Right forelimb (tissue), 1 donor: ENCODE data around the gene CHKA.

Experiments used
- DNase-seq: peaks from one replicate; pipeline ENCODE4 v3.0.0-alpha.2; 2018

Gene CHKA

GRCh38 chr11:68067991-68068390 is 53.2 kb downstream of the CHKA start:
- DNase-seq: no peak

GRCh38 chr11:68066742-68067141 is 54.4 kb downstream of the CHKA start:
- no peak for DNase-seq

GRCh38 chr11:68065841-68066240 is 55.3 kb downstream of the CHKA start:
- no peak for DNase-seq

GRCh38 chr11:68064926-68065325 is 56.3 kb downstream of the CHKA start:
- no peak for DNase-seq

GRCh38 chr11:68061508-68061907 is 59.7 kb downstream of the CHKA start:
- no peak for DNase-seq

- no peak for DNase-seq
Observed at GRCh38 chr11:68057807-68058206, 63.4 kb downstream of the CHKA start.

- DNase-seq: no peak
Observed at GRCh38 chr11:68056317-68057285, 64.6 kb downstream of the CHKA start.

GRCh38 chr11:68053981-68054812 is 67.0 kb downstream of the CHKA start:
- no peak for DNase-seq

GRCh38 chr11:68053117-68053516 is 68.1 kb downstream of the CHKA start:
- no peak for DNase-seq

- no peak for DNase-seq
Observed at GRCh38 chr11:68052137-68052873, 68.9 kb downstream of the CHKA start.

GRCh38 chr11:68051191-68052136 is 69.7 kb downstream of the CHKA start:
- no peak for DNase-seq

- DNase-seq: no peak
Observed at GRCh38 chr11:68050371-68050841, 70.8 kb downstream of the CHKA start.

- DNase-seq: no peak
Observed at GRCh38 chr11:68049509-68050370, 71.4 kb downstream of the CHKA start.

GRCh38 chr11:68048681-68049508 is 72.3 kb downstream of the CHKA start:
- DNase-seq: no peak

- DNase-seq: no peak
Observed at GRCh38 chr11:68047437-68048290, 73.5 kb downstream of the CHKA start.

GRCh38 chr11:68044898-68045351 is 76.3 kb downstream of the CHKA start:
- no peak for DNase-seq

- DNase-seq: no peak
Observed at GRCh38 chr11:68044145-68044813, 76.9 kb downstream of the CHKA start.
